Activated CD4-positive, alpha-beta T cell treated with anti-CD3 and anti-CD28 coated beads, Interleukin-2, Interleukin-4, amounts not matched to agents 100 ng/mL and 50 ng/mL, durations not matched to agents 16 hours and 8 hours (primary cell): Measurements from ENCODE around the gene MS4A6A.

ENCODE experiments used
- DNase-seq: peaks from one replicate; pipeline ENCODE4 v3.0.0-alpha.2; 2020; ENCODE audit warnings: low spot score

The MS4A6A gene

DNA sequence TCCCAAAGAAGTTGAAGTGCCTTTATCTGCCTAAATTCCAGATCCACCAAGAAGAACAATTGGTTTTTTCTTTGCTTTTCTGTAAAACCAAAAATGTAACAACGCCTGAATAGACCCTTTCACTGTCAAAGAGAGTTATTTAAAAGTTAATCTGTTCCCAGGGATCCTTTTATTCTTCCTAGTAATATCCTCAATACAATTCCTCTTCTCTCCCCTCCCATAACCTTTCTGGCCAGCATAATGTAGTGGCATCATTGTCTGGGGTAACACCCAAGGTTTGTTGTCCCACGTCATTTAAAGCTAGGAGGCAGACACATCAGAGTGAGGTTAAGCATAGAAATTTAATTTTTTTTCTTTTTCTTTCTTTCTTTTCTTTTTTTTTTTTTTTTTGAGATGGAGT is 54.5 kb downstream of the MS4A6A start:
- no peak for DNase-seq

DNA sequence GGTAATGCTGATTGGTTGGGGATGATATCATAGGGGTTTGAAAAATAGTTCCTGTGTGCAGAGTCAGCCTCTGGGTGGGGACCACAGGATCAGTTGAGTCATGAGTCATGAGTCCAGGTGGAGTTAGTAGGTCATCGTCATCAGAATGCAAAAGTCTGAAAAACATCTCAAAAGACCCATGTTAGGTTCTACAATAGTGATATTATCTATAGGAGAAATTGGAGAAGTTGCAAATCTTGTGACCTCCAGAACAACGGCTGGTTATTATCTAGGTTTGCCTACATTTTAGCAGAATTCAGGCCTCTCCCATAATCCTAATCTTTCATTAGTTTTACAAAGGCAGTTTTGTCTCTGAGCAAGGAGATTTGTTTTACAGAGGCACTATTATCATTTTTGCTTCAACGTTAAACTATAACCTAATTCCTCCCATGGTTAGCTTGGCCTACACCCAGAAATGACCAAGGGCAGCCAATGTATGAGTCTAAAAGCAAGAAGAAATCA is 55.5 kb downstream of the MS4A6A start:
- DNase-seq: no peak

DNA sequence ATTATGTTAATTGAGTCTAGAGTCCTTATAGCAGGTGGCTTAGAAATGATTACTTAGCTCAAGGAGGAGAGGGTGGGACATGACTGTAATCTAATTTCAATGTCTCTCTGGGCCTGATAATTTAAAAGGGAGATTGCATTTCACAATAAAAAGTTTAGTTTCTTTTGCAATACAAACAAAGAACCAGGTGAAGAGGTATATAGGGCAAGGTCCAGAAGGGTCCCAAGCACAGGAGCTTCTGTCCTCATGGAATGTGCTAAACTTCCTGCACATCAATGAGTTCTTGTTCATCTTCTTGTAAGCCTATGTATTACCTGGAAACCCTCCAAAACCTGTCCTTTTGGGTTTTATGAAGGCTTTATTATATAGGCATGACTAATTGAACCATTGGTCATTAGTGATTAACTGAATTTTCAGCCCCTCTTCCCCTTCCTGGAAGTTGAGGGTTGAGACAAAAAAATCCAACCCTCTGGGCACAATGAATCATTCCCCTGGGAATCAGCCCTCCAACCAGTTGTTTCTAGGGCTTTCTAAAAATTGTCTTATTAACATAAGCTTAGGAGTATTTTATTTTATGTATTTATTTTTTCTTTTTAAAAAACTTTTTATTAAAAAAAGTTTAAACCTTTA is 56.8 kb downstream of the MS4A6A start:
- DNase-seq: no peak

DNA sequence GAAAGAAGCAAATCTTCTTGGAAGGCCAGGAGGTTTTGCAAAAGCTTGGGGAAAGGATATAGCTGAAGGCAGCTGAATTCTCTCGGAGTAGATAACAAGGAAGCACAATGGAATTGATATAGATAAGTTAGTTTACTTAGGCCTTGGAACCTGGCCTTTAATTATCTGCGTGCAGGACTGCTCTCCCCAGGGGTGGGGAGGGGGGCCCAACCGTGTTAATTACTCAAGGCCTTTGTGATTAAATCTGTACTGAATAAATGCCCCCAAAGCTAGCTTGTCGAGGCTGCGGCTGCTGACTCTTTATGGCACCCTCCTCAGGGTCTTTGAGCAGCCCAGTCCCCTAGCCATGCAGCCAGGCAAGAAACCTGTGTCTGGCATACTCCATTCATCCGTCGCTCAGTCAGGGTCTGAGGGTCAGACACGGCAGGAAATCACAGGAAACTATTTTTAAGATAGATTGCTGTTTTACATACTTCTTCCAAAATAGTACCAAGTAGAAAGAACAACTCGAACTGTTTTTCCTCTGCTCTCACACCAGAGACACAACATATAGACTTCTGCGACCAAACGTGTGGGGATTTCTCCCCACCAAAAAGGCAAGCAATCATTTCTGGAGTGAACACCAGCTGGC is 58.0 kb downstream of the MS4A6A start:
- no peak for DNase-seq
